Stomach (tissue), 9 donors: Measurements from ENCODE around the gene GJA5. TPM values are rescaled to one million over a fixed set of nuclear protein-coding genes. Genes with fewer than 3 reads are reported as not detected.
A peak's percentile ranks its signal among the peaks of the same experiment; 100 is the strongest.

Experiments
- DNase-seq, 2 donors: peaks; one replicate each; pipeline versions ENCODE4 v3.0.0 to v3.0.0-alpha.2; 2013 to 2019
- H3K27ac ChIP-seq, 5 donors: fragments of 200-600 bp in 4 of 5; sonication (generic) in 4 of 5; one replicate each; pipeline ENCODE4 v1.5.1; 2013 to 2019; ENCODE audit warnings: mild to moderate bottlenecking in 1 of 5, moderate library complexity in 1 of 5
- H3K27me3 ChIP-seq, 3 donors: fragments of 200-600 bp; sonication (generic); one replicate each; pipeline ENCODE4 v1.5.1; 2017 to 2019; ENCODE audit warnings: mixed run types in 1 of 3
- H3K36me3 ChIP-seq, 4 donors: fragments of 200-600 bp; sonication (generic); 1 replicate in 3 of 4; 2 replicates in 1 of 4; pipeline ENCODE4 v1.5.1; 2016 to 2019
- H3K4me1 ChIP-seq, 4 donors: fragments of 200-600 bp; sonication (generic); one replicate each; pipeline ENCODE4 v1.5.1; 2016 to 2019
- H3K4me3 ChIP-seq, 4 donors: fragments of 200-600 bp; sonication (generic) in 3 of 4; one replicate each; pipeline ENCODE4 v1.5.1; 2016 to 2019; ENCODE audit warnings: mild to moderate bottlenecking in 1 of 4
- H3K9me3 ChIP-seq, 4 donors: fragments of 200-600 bp; sonication (generic); one replicate each; pipeline ENCODE4 v1.5.1; 2016 to 2019
- EP300 ChIP-seq: sonication (generic); formaldehyde crosslinking; IDR thresholded peaks from one replicate; pipeline ENCODE4 v1.6.1; 2017; ENCODE audit warnings: antibody characterized with exemption
- POLR2A ChIP-seq, 4 donors: fragments of 450-650 bp; IDR thresholded peaks; one replicate each; pipeline ENCODE4 v1.6.1; 2016; ENCODE audit warnings: antibody characterized with exemption in 4 of 4, control low read depth in 2 of 4, mild to moderate bottlenecking in 1 of 4, moderate library complexity in 1 of 4
- POLR2AphosphoS5 ChIP-seq, 3 donors: sonication (generic); formaldehyde crosslinking; IDR thresholded peaks; one replicate each; pipeline ENCODE4 v1.6.1; 2016; ENCODE audit warnings: antibody characterized with exemption in 3 of 3
- WGBS, 5 donors: extraction: QIAGEN DNeasy Blood & Tissue Kit in 3 of 5; methylation state at CpG; one replicate each; pipeline versions ENCODE4 v1.1.5 to v1.1.7; 2013 to 2018; 5-methylcytosine and 5-hydroxymethylcytosine counted together
- intact Hi-C: fragments of 100-400 bp; cut with DNase I; formaldehyde crosslinking; loops from one replicate; pipeline ENCODE4 v1.15.1; 2023; ENCODE audit warnings: low total_unique reads
- polyA plus RNA-seq, 3 donors: library from polyadenylated mRNA; stranded (reverse); fragments of 200-250 nt; gene quantifications; one replicate each; pipeline ENCODE4 v1.2.3, GENCODE V29; 2013
- total RNA-seq, 5 donors: library from RNA; depleted of rRNA; stranded (reverse); fragments of >200 nt; gene quantifications; one replicate each; pipeline versions ENCODE4 v1.1.0 to v1.2.3, GENCODE V29; 2014 to 2016
- TF ChIP-seq, protein P1 (sequence below), 7 experiments: fragments of 450-650 bp in 4 of 7; fragments of 200-600 bp in 3 of 7; sonication (generic) in 3 of 7; IDR thresholded peaks; one replicate each; pipeline ENCODE4 v1.5.1; 2016 to 2019; ENCODE audit warnings: antibody characterized with exemption in 7 of 7, control low read depth in 2 of 7, mild to moderate bottlenecking in 1 of 7
- donor health status: healthy with polysubstance abuse.
- donor health status: Bipolar disorder and iron deficiency.
- donor health status: healthy.

GJA5 gene
- total and polyA plus RNA-seq, 8 donors, result under 0.01 to 4.8 (median 1.1) TPM; not detected in 1

DNA sequence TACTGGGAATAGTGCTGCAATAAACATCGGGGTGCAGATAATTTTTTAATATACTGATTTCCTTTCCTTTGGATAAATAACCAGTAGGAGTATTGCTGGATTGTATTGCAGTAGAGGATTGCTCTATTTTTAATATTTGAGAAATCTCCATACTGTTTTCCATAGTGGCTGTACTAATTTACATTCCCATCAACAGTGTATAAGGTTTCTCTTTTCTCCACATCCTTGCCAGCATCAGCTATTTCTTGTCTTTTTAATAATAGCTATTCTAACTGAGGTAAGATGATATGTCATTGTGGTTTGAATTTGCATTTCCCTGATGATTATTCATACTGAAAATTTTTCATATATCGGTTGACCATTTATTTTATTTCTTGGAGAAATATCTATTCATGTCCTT, 31.1 kb downstream of the GJA5 start:
- no peaks in the 10 kb centered on the region for H3K9me3 ChIP-seq
- intact Hi-C loops, result loop anchor here (5.0 kb wide), 1 partner anchor 163 kb away; no protein-coding TSS in a partner anchor
- H3K4me1 ChIP-seq, result no peaks in the 10 kb centered on the region
- no peak overlapping the region for H3K27ac ChIP-seq
- no peak for DNase-seq
- H3K27me3 ChIP-seq, result peaks cover 0 to 9% (median 5%) of the 10 kb centered on the region in 3 donors
- WGBS, 5 donors, result 87 to 96% (median 91%) methylated on average over 2 of the region's 2 CpGs
- H3K36me3 ChIP-seq, result no peaks in the 10 kb centered on the region
- TF ChIP-seq POLR2AphosphoS5 (IDR thresholded peaks at IDR 0.05) (no peak), EP300 (no peak)
- TF ChIP-seq, protein P1, sequence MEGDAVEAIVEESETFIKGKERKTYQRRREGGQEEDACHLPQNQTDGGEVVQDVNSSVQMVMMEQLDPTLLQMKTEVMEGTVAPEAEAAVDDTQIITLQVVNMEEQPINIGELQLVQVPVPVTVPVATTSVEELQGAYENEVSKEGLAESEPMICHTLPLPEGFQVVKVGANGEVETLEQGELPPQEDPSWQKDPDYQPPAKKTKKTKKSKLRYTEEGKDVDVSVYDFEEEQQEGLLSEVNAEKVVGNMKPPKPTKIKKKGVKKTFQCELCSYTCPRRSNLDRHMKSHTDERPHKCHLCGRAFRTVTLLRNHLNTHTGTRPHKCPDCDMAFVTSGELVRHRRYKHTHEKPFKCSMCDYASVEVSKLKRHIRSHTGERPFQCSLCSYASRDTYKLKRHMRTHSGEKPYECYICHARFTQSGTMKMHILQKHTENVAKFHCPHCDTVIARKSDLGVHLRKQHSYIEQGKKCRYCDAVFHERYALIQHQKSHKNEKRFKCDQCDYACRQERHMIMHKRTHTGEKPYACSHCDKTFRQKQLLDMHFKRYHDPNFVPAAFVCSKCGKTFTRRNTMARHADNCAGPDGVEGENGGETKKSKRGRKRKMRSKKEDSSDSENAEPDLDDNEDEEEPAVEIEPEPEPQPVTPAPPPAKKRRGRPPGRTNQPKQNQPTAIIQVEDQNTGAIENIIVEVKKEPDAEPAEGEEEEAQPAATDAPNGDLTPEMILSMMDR (IDR thresholded peaks at IDR 0.05), result no peak
- H3K4me3 ChIP-seq, result no peak overlapping the region

DNA sequence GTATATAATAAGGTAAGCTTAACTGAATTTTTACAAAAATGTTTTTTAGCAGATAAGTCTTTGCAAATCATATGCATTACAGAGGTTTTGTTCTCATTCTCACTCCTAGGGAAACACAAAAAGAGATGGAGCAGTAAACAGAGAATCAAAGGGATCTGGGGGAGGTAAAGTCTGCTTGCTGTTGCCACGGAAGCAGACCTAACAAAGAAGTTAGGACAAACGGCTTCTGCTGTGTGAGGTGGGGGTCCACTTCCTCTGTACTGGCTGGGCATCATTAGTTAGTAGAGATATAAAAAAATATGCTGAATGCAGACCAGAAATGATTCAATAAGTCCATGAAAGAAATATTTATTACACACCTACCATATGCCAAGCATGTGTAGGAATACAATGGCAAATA, 34.2 kb downstream of the GJA5 start:
- Histone ChIP-seq H3K27ac (no peak overlapping the region), H3K9me3 (no peaks in the 10 kb centered on the region), H3K36me3 (no peaks in the 10 kb centered on the region), H3K4me1 (no peaks in the 10 kb centered on the region), H3K27me3 (peaks cover 0 to 40% (median 9%) of the 10 kb centered on the region in 3 donors), H3K4me3 (no peak overlapping the region)
- intact Hi-C loops, result loop anchor here (5.0 kb wide), 1 partner anchor 166 kb away; no protein-coding TSS in a partner anchor
- TF ChIP-seq EP300 (no peak), POLR2A (IDR thresholded peaks at IDR 0.05) (no peak), POLR2AphosphoS5 (IDR thresholded peaks at IDR 0.05) (no peak)
- TF ChIP-seq, protein P1 (IDR thresholded peaks at IDR 0.05), result no peak
- WGBS, 5 donors, result 47 to 56% (median 51%) methylated on average over 2 of the region's 2 CpGs
- DNase-seq, result no peak

DNA sequence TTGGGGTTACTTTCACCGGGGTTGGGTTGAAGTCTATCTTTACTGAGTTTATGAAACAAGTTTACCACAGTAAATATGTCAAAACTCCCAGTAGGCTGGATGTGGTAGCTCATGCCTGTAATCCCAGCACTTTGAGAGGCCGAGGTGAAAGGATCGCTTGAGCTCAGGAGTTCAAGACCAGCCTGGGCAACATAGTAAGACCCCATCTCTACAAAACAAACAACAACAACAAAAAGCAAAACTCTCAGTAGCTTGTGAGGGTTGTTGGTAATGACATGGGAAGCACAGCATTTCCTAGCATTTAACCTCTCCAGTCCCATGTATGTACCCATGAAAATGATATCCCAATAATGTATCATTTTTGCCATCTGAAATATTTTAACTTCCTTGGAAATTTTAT, 34.7 kb downstream of the GJA5 start:
- H3K27me3 ChIP-seq, result peaks cover 0 to 45% (median 9%) of the 10 kb centered on the region in 3 donors
- no peaks in the 10 kb centered on the region for H3K4me1 ChIP-seq
- intact Hi-C loops, result loop anchor here (5.0 kb wide), 1 partner anchor 167 kb away; no protein-coding TSS in a partner anchor
- H3K4me3 ChIP-seq, result no peak overlapping the region
- no peaks in the 10 kb centered on the region for H3K9me3 ChIP-seq
- no peak overlapping the region for H3K27ac ChIP-seq
- no peaks in the 10 kb centered on the region for H3K36me3 ChIP-seq
- 64 to 86% (median 84%) methylated on average over 3 of the region's 3 CpGs for WGBS, 5 donors
- no peak for DNase-seq
- TF ChIP-seq EP300 (no peak), POLR2A (IDR thresholded peaks at IDR 0.05) (no peak), POLR2AphosphoS5 (IDR thresholded peaks at IDR 0.05) (no peak)
- TF ChIP-seq, protein P1 (IDR thresholded peaks at IDR 0.05), result no peak

DNA sequence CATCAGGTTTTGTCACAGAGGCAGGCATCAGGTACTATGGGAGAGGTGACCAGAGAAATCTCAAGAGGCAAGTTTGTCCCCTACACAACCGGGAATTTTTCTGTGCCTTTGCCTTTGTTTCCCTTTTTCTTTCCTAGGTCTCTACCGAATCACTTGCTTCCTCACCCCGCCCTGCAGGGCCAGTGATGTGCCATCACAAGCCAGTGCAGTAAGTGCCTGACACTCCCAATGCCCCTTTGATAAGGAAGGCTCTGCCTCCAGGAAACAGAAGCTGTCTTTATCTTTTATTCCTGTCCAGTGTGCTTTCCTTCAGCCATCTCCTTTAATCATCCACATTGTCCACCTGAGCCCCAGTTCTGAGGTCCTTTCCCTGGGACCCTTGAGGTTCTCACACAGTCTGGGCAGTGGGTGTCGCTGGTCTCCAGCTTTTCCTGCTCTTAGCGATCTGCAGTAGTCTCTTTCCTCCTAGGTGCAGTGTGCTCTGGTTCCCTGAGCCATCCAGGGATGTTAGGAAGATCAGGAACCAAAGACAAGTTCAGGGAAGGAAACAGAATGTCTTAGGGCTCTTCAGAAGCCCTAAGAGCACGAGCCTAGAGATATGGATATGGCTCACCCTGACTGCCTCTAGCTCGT, 36.6 kb downstream of the GJA5 start:
- 31 to 38% (median 35%) methylated on average over 7 of the region's 7 CpGs for WGBS, 5 donors
- Histone ChIP-seq H3K4me3 (no peak overlapping the region), H3K27ac (no peak overlapping the region), H3K9me3 (no peaks in the 10 kb centered on the region), H3K27me3 (peaks cover 0 to 50% (median 9%) of the 10 kb centered on the region in 3 donors), H3K4me1 (peaks cover 0 to 6% (median 2%) of the 10 kb centered on the region in 4 donors), H3K36me3 (no peaks in the 10 kb centered on the region)
- intact Hi-C loops, result no loop called here
- TF ChIP-seq POLR2AphosphoS5 (IDR thresholded peaks at IDR 0.05) (no peak), EP300 (no peak), POLR2A (IDR thresholded peaks at IDR 0.05) (no peak)
- TF ChIP-seq, protein P1 (IDR thresholded peaks at IDR 0.05), result peak in 4 of 7 experiments; percentile 11 to 56 (median 38)
- DNase-seq, result peak in 1 of 2 donors; percentile 77
